ENCODE data around the gene CD79A.

CD79A gene

DNA sequence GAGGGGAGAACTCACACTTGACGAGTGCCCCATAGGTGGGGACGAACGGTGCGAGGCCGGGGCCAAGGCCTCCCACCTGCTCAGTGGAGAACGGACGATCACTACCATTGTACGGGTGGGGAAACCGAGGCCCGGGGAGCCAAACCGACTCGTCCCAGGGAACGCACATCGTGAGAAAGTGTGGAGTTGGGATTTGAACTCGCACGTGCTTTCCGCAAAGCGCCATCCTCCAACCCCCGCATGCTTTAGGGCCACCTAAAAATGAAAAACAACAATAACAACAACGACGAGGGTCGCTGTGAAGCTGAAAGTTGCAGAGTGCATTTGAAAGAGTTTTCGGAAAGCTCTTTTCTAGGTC is 6.4 kb downstream of the CD79A start:
- TF ChIP-seq FOXP2 (optimal IDR thresholded peaks at IDR 0.05; ENCODE audit: control extremely low read depth, extremely low read length, insufficient read depth) (no peak), EZH2 (IDR thresholded peaks at IDR 0.05) (no peak), POLR2AphosphoS5 (IDR thresholded peaks at IDR 0.05; ENCODE audit: borderline replicate concordance, low read depth, low read length) (no peak)
- H3K36me3 ChIP-seq (ENCODE audit: insufficient read depth, low read length), result peaks cover 6% of the 10 kb centered on the region; the same call in 1 of the 2 replicates
- H3K27ac ChIP-seq, result peak overlapping the region; percentile 95
- H3K4me3 ChIP-seq, result peak overlapping the region; percentile 81
- peak overlapping the region; percentile 94 for H3K9ac ChIP-seq (ENCODE audit: insufficient read length)
- no peak for DNase-seq (ENCODE audit: low read depth, low spot score)
- H3K9me3 ChIP-seq (ENCODE audit: low read depth, low read length), result no peaks in the 10 kb centered on the region

- Histone ChIP-seq H3K27ac (peak overlapping the region; percentile 95), H3K9ac (ENCODE audit: insufficient read length) (peak overlapping the region; percentile 94), H3K4me3 (peak overlapping the region; percentile 81), H3K36me3 (ENCODE audit: insufficient read depth, low read length) (peaks cover 10% of the 10 kb centered on the region; the same call in 1 of the 2 replicates), H3K9me3 (ENCODE audit: low read depth, low read length) (no peaks in the 10 kb centered on the region)
- DNase-seq (ENCODE audit: low read depth, low spot score), result no peak
- peak; percentile 24 for TF ChIP-seq FOXP2 (optimal IDR thresholded peaks at IDR 0.05; ENCODE audit: control extremely low read depth, extremely low read length, insufficient read depth)
- peak; percentile 79 for TF ChIP-seq POLR2AphosphoS5 (IDR thresholded peaks at IDR 0.05; ENCODE audit: borderline replicate concordance, low read depth, low read length)
- TF ChIP-seq EZH2 (IDR thresholded peaks at IDR 0.05), result no peak
Measured at GRCh38 chr19:41883821-41884733, 7.0 kb downstream of the CD79A start.

DNA sequence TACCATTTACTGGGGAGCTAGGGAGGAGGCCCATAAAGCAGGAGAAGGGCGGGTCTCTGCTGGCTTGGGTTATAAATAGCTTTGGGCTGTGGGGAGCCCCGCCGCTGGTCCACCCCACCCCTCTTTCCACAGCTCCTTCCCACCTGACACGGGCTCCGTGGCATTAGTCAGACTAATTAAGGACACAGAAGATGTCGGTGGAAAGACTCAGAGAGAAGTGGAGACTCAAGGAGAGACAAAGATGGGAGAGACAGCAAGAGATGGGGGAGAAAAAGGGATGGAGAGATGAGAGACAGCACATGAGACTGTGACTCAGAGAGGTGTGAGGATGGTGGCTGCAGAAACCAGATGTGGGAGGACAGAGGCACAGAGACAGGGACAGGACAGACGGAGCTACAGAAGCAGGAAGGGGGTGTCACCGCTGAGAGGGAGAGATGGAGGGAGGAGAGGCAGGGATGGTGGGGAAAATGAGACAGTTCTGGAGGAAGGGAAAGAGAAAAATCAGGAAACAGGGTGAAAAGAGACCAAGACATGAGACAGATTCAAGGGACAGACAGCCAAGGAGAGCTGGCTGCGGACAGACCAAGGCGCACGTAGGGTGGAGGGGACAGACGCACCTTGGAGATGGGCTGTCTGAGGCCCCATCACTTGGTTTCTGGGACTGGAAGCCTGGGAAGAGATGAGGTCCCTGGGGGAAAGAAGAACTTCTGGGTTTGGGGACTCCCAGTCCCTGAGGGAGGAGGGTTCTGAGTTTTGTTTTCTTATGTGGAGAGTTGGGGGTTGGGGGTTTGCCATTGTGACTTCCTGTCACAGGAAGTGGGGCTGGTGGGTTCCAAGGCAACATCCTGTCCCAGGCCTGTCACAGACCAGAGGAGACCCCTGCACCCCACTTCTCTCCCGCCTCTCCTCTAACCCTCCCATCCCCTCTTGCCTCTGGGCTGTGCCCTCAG is 10.0 kb downstream of the CD79A start:
- Histone ChIP-seq H3K9me3 (ENCODE audit: low read depth, low read length) (no peaks in the 10 kb centered on the region), H3K9ac (ENCODE audit: insufficient read length) (peak overlapping the region; percentile 34), H3K36me3 (ENCODE audit: insufficient read depth, low read length) (peaks cover 19% of the 10 kb centered on the region; the same call in 1 of the 2 replicates), H3K27ac (peak overlapping the region; percentile 55), H3K4me3 (peak overlapping the region; percentile 30; the same call in 1 of the 2 replicates)
- no peak for DNase-seq (ENCODE audit: low read depth, low spot score)
- TF ChIP-seq POLR2AphosphoS5 (IDR thresholded peaks at IDR 0.05; ENCODE audit: borderline replicate concordance, low read depth, low read length) (no peak; the same call in 1 of the 2 replicates), EZH2 (IDR thresholded peaks at IDR 0.05) (no peak), FOXP2 (optimal IDR thresholded peaks at IDR 0.05; ENCODE audit: control extremely low read depth, extremely low read length, insufficient read depth) (no peak)

- no peaks in the 10 kb centered on the region for H3K9me3 ChIP-seq (ENCODE audit: low read depth, low read length)
- no peak overlapping the region for H3K27ac ChIP-seq
- DNase-seq (ENCODE audit: low read depth, low spot score), result no peak
- H3K36me3 ChIP-seq (ENCODE audit: insufficient read depth, low read length), result peaks cover 19% of the 10 kb centered on the region; the same call in 1 of the 2 replicates
- H3K9ac ChIP-seq (ENCODE audit: insufficient read length), result no peak overlapping the region
- no peak for TF ChIP-seq POLR2AphosphoS5 (IDR thresholded peaks at IDR 0.05; ENCODE audit: borderline replicate concordance, low read depth, low read length)
- TF ChIP-seq FOXP2 (optimal IDR thresholded peaks at IDR 0.05; ENCODE audit: control extremely low read depth, extremely low read length, insufficient read depth), result no peak
- TF ChIP-seq EZH2 (IDR thresholded peaks at IDR 0.05), result no peak
- no peak overlapping the region for H3K4me3 ChIP-seq
Measured at GRCh38 chr19:41887711-41888382, 10.8 kb downstream of the CD79A start.

DNA sequence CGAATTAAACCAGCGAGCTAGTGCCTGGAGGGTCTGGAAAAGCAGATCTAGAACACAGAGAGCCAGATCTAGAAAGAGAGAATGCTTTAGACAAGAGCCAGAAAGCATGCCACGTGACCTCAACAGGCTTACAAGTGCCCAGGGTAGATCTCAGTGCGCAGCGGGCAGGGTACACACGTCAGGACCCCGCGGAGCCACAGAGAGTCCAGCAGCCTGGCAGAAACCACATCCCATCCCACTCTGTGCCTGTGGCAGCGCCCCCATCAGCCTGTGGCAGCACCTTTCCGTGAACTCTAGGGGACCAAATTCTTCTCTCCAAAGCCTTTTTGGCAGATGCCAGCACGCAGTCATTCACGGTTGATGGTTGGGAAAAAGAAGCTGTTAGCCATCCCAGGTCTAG is 11.8 kb downstream of the CD79A start:
- Histone ChIP-seq H3K36me3 (ENCODE audit: insufficient read depth, low read length) (peaks cover 19% of the 10 kb centered on the region; the same call in 1 of the 2 replicates), H3K9ac (ENCODE audit: insufficient read length) (no peak overlapping the region)
- TF ChIP-seq FOXP2 (optimal IDR thresholded peaks at IDR 0.05; ENCODE audit: control extremely low read depth, extremely low read length, insufficient read depth), result no peak
- TF ChIP-seq POLR2AphosphoS5 (IDR thresholded peaks at IDR 0.05; ENCODE audit: borderline replicate concordance, low read depth, low read length), result no peak
- no peak for TF ChIP-seq EZH2 (IDR thresholded peaks at IDR 0.05)

GRCh38 chr19:41889896-41890295 is 12.8 kb downstream of the CD79A start:
- no peak for DNase-seq (ENCODE audit: low read depth, low spot score)
- Histone ChIP-seq H3K4me3 (no peak overlapping the region), H3K9ac (ENCODE audit: insufficient read length) (no peak overlapping the region), H3K27ac (no peak overlapping the region), H3K36me3 (ENCODE audit: insufficient read depth, low read length) (peaks cover 21% of the 10 kb centered on the region; the same call in 1 of the 2 replicates), H3K9me3 (ENCODE audit: low read depth, low read length) (no peaks in the 10 kb centered on the region)
- TF ChIP-seq POLR2AphosphoS5 (IDR thresholded peaks at IDR 0.05; ENCODE audit: borderline replicate concordance, low read depth, low read length), result no peak
- TF ChIP-seq EZH2 (IDR thresholded peaks at IDR 0.05), result no peak
- no peak for TF ChIP-seq FOXP2 (optimal IDR thresholded peaks at IDR 0.05; ENCODE audit: control extremely low read depth, extremely low read length, insufficient read depth)

More for the DNA sequence above, 11.8 kb downstream of the CD79A start:
- Histone ChIP-seq H3K9me3 (ENCODE audit: low read depth, low read length) (no peaks in the 10 kb centered on the region), H3K4me3 (no peak overlapping the region), H3K27ac (no peak overlapping the region)
- no peak for DNase-seq (ENCODE audit: low read depth, low spot score)

GRCh38 chr19:41890936-41891335 is 13.9 kb downstream of the CD79A start:
- Histone ChIP-seq H3K9me3 (ENCODE audit: low read depth, low read length) (no peaks in the 10 kb centered on the region), H3K36me3 (ENCODE audit: insufficient read depth, low read length) (peaks cover 30% of the 10 kb centered on the region; the same call in 1 of the 2 replicates), H3K27ac (no peak overlapping the region), H3K4me3 (no peak overlapping the region), H3K9ac (ENCODE audit: insufficient read length) (no peak overlapping the region)
- TF ChIP-seq EZH2 (IDR thresholded peaks at IDR 0.05) (no peak), POLR2AphosphoS5 (IDR thresholded peaks at IDR 0.05; ENCODE audit: borderline replicate concordance, low read depth, low read length) (no peak), FOXP2 (optimal IDR thresholded peaks at IDR 0.05; ENCODE audit: control extremely low read depth, extremely low read length, insufficient read depth) (no peak)
- DNase-seq (ENCODE audit: low read depth, low spot score), result no peak
